H9 (cell line): ENCODE results near the gene FAM13B. TPM values are rescaled to one million over a fixed set of nuclear protein-coding genes. Genes with fewer than 3 reads are reported as not detected.

ENCODE experiments used
- DNase-seq: peaks from one replicate; pipeline ENCODE4 v3.0.0-alpha.2; 2017
- H2AFZ ChIP-seq: one replicate; pipeline ENCODE4 v1.6.1; 2013; ENCODE audit warnings: mild to moderate bottlenecking, low read length, control low read depth, moderate library complexity
- H2AK5ac ChIP-seq: 2 replicates; pipeline ENCODE4 v1.6.1; 2013; ENCODE audit warnings: low read length, control low read depth, mixed read lengths; ENCODE audit not compliant: insufficient read length
- H2BK120ac ChIP-seq: one replicate; pipeline ENCODE4 v1.6.1; 2013; ENCODE audit warnings: low read depth, mild to moderate bottlenecking, low read length, control low read depth, inconsistent platforms; ENCODE audit not compliant: poor library complexity, severe bottlenecking
- H2BK12ac ChIP-seq: 2 replicates; pipeline ENCODE4 v1.6.1; 2013; ENCODE audit warnings: low read length, control low read depth, mixed read lengths, low read depth; ENCODE audit not compliant: insufficient read length
- H2BK15ac ChIP-seq: 2 replicates; pipeline ENCODE4 v1.6.1; 2013; ENCODE audit warnings: low read depth, low read length, control low read depth
- H2BK20ac ChIP-seq: one replicate; pipeline ENCODE4 v1.6.1; 2013; ENCODE audit warnings: low read depth, mild to moderate bottlenecking, low read length, control low read depth, inconsistent platforms; ENCODE audit not compliant: poor library complexity, severe bottlenecking
- H2BK5ac ChIP-seq: 2 replicates; pipeline ENCODE4 v1.6.1; 2013; ENCODE audit warnings: low read length, control low read depth, mixed read lengths; ENCODE audit not compliant: insufficient read length
- H3K14ac ChIP-seq: 2 replicates; pipeline ENCODE4 v1.6.1; 2013; ENCODE audit warnings: low read length, control low read depth; ENCODE audit not compliant: insufficient read depth
- H3K18ac ChIP-seq: 2 replicates; pipeline ENCODE4 v1.6.1; 2013; ENCODE audit warnings: low read depth, mild to moderate bottlenecking, mixed read lengths, low read length, control low read depth; ENCODE audit not compliant: insufficient read length
- H3K23ac ChIP-seq: 2 replicates; pipeline ENCODE4 v1.6.1; 2013; ENCODE audit warnings: low read length, control low read depth, mixed read lengths, low read depth; ENCODE audit not compliant: insufficient read length
- H3K23me2 ChIP-seq: 2 replicates; pipeline ENCODE4 v1.6.1; 2013; ENCODE audit warnings: low read depth, mild to moderate bottlenecking, mixed read lengths, low read length, control low read depth; ENCODE audit not compliant: insufficient read length, poor library complexity, severe bottlenecking
- H3K27ac ChIP-seq: 2 replicates; pipeline ENCODE4 v1.5.1; 2013; ENCODE audit warnings: low read length, control low read depth, mixed read lengths, low read depth; ENCODE audit not compliant: insufficient read length
- H3K27me3 ChIP-seq: 2 replicates; pipeline ENCODE4 v1.6.1; 2013; ENCODE audit warnings: low read length, control low read depth, inconsistent platforms; ENCODE audit not compliant: insufficient read depth
- H3K4ac ChIP-seq: 2 replicates; pipeline ENCODE4 v1.6.1; 2013; ENCODE audit warnings: low read depth, mild to moderate bottlenecking, control low read depth, inconsistent platforms, low read length, moderate library complexity
- H3K4me1 ChIP-seq: 2 replicates; pipeline ENCODE4 v1.6.1; 2013; ENCODE audit warnings: low read length, control low read depth, inconsistent platforms; ENCODE audit not compliant: insufficient read depth
- H3K4me2 ChIP-seq: 2 replicates; pipeline ENCODE4 v1.6.1; 2013; ENCODE audit warnings: low read length, control low read depth, mixed read lengths; ENCODE audit not compliant: insufficient read length, insufficient read depth
- H3K56ac ChIP-seq: 2 replicates; pipeline ENCODE4 v1.6.1; 2013; ENCODE audit warnings: low read depth, mild to moderate bottlenecking, mixed read lengths, low read length, control low read depth; ENCODE audit not compliant: insufficient read length
- H3K79me1 ChIP-seq: 2 replicates; pipeline ENCODE4 v1.6.1; 2013; ENCODE audit warnings: low read depth, mild to moderate bottlenecking, moderate library complexity, low read length, control low read depth, inconsistent platforms; ENCODE audit not compliant: insufficient read depth, poor library complexity, severe bottlenecking
- H3K79me2 ChIP-seq: 2 replicates; pipeline ENCODE4 v1.6.1; 2013; ENCODE audit warnings: low read length, control low read depth, inconsistent platforms; ENCODE audit not compliant: insufficient read depth
- H3K9ac ChIP-seq: 2 replicates; pipeline ENCODE4 v1.6.1; 2013; ENCODE audit warnings: low read length, control low read depth, mixed read lengths; ENCODE audit not compliant: insufficient read length; ENCODE audit errors: extremely low read depth
- H3K9me3 ChIP-seq: one replicate; pipeline ENCODE4 v1.6.1; 2013; ENCODE audit warnings: low read depth, low read length, inconsistent platforms; ENCODE audit not compliant: control insufficient read depth
- H3T11ph ChIP-seq: one replicate; pipeline ENCODE4 v1.6.1; 2013; ENCODE audit warnings: mild to moderate bottlenecking, low read length, control low read depth, inconsistent platforms
- H4K20me1 ChIP-seq: one replicate; pipeline ENCODE4 v1.6.1; 2013; ENCODE audit not compliant: control insufficient read depth, insufficient read length, insufficient read depth
- H4K5ac ChIP-seq: 2 replicates; pipeline ENCODE4 v1.6.1; 2013; ENCODE audit warnings: low read depth, mild to moderate bottlenecking, mixed read lengths, low read length, control low read depth; ENCODE audit not compliant: insufficient read length
- H4K8ac ChIP-seq: replicated peaks from 2 replicates; pipeline ENCODE4 v1.6.1; 2013; ENCODE audit warnings: low read length, control low read depth, mixed read lengths, low read depth; ENCODE audit not compliant: insufficient read length
- H4K91ac ChIP-seq: 2 replicates; pipeline ENCODE4 v1.6.1; 2013; ENCODE audit warnings: low read depth, mild to moderate bottlenecking, moderate library complexity, mixed read lengths, low read length, control low read depth; ENCODE audit not compliant: insufficient read length
- H3K27ac Mint-ChIP-seq, 3 experiments: 2 replicates in 2 of 3; 3 replicates in 1 of 3; pipeline ENCODE4 v1.8.0; 2020 to 2021; ENCODE audit warnings: mixed read lengths in 3 of 3, mild to moderate bottlenecking in 1 of 3, moderate library complexity in 1 of 3
- H3K27me3 Mint-ChIP-seq: 2 replicates; pipeline ENCODE4 v1.8.0; 2021; ENCODE audit warnings: low read depth, mild to moderate bottlenecking, moderate library complexity, mixed read lengths
- H3K36me3 Mint-ChIP-seq, 3 experiments: 2 replicates in 2 of 3; 3 replicates in 1 of 3; pipeline ENCODE4 v1.8.0; 2020 to 2021; ENCODE audit warnings: low read depth in 3 of 3, mixed read lengths in 3 of 3; ENCODE audit not compliant: insufficient read depth in 1 of 3
- H3K4me1 Mint-ChIP-seq, 2 experiments: 2 replicates each; pipeline ENCODE4 v1.8.0; 2020; ENCODE audit warnings: mixed read lengths in 2 of 2
- H3K4me3 Mint-ChIP-seq, 2 experiments: 2 replicates in 1 of 2; 3 replicates in 1 of 2; pipeline ENCODE4 v1.8.0; 2020 to 2021; ENCODE audit warnings: mild to moderate bottlenecking in 2 of 2, mixed read lengths in 2 of 2, moderate library complexity in 1 of 2
- H3K9me3 Mint-ChIP-seq, 2 experiments: 2 replicates in 1 of 2; 3 replicates in 1 of 2; pipeline ENCODE4 v1.8.0; 2020; ENCODE audit warnings: mild to moderate bottlenecking in 2 of 2, mixed read lengths in 2 of 2, moderate library complexity in 1 of 2
- WGBS: extraction: QIAGEN DNeasy Blood & Tissue Kit; methylation state at CpG from one replicate; pipeline ENCODE4 v1.1.7; 2013; ENCODE audit warnings: missing lambda C conversion rate, low lambda C conversion rate, mixed read lengths; ENCODE audit not compliant: insufficient read length; ENCODE audit errors: extremely low coverage; 5-methylcytosine and 5-hydroxymethylcytosine counted together
- total RNA-seq: library from RNA; stranded (reverse); gene quantifications from 2 replicates; pipeline ENCODE4 v1.2.1, GENCODE V29; 2021
- TF ChIP-seq, protein P1 (sequence below): fragments of 200-600 bp; sonication (generic); conservative IDR thresholded peaks from 3 replicates; pipeline ENCODE4 v1.8.0; 2021; ENCODE audit warnings: antibody characterized with exemption, mild to moderate bottlenecking

Gene FAM13B
- total RNA-seq, 1 experiment from 2014 or later: 23.0 TPM

- peaks cover 10% of the 10 kb centered on the region for H3K23me2 ChIP-seq
- no peak overlapping the region for H3T11ph ChIP-seq
- Mint-ChIP-seq H3K4me1 (peaks cover 30 to 35% of the 10 kb centered on the region in 2 experiments), H3K9me3 (no peaks in the 10 kb centered on the region; a peak in 1 of 5 replicates), H3K27ac (peak overlapping the region; percentile 99), H3K4me3 (peak overlapping the region; percentile 96 to 99), H3K36me3 (peaks cover 0 to 9% (median 3%) of the 10 kb centered on the region in 3 experiments; a peak in 3 of 7 replicates), H3K27me3 (peaks cover 2% of the 10 kb centered on the region; the same call in 1 of the 2 replicates)
- peak overlapping the region; percentile 83 for H3K4me2 ChIP-seq
- peak overlapping the region; percentile 94 for H3K14ac ChIP-seq
- no peaks in the 10 kb centered on the region for H4K20me1 ChIP-seq
- peak overlapping the region; percentile 92 for H3K18ac ChIP-seq
- peak overlapping the region; percentile 46 for H3K27ac ChIP-seq
- H2BK20ac ChIP-seq: no peak overlapping the region
- H3K4ac ChIP-seq: no peak overlapping the region; the same call in 1 of the 2 replicates
- H2BK5ac ChIP-seq: no peak overlapping the region
- no peak overlapping the region for H3K23ac ChIP-seq
- H3K27me3 ChIP-seq: no peaks in the 10 kb centered on the region
- H2BK120ac ChIP-seq: no peak overlapping the region
- no peak for DNase-seq
- H3K79me1 ChIP-seq: no peaks in the 10 kb centered on the region
- H2BK15ac ChIP-seq: no peak overlapping the region
- H3K9me3 ChIP-seq: no peaks in the 10 kb centered on the region
- WGBS: no CpG with 5 or more reads among the region's 15 CpGs
- no peak overlapping the region for H4K91ac ChIP-seq
- H2AK5ac ChIP-seq: no peak overlapping the region
- H3K9ac ChIP-seq: peak overlapping the region; percentile 59
- H4K8ac ChIP-seq: no peak overlapping the region
- H4K5ac ChIP-seq: no peak overlapping the region
- TF ChIP-seq, protein P1, sequence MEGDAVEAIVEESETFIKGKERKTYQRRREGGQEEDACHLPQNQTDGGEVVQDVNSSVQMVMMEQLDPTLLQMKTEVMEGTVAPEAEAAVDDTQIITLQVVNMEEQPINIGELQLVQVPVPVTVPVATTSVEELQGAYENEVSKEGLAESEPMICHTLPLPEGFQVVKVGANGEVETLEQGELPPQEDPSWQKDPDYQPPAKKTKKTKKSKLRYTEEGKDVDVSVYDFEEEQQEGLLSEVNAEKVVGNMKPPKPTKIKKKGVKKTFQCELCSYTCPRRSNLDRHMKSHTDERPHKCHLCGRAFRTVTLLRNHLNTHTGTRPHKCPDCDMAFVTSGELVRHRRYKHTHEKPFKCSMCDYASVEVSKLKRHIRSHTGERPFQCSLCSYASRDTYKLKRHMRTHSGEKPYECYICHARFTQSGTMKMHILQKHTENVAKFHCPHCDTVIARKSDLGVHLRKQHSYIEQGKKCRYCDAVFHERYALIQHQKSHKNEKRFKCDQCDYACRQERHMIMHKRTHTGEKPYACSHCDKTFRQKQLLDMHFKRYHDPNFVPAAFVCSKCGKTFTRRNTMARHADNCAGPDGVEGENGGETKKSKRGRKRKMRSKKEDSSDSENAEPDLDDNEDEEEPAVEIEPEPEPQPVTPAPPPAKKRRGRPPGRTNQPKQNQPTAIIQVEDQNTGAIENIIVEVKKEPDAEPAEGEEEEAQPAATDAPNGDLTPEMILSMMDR: no peak
- no peak overlapping the region for H2BK12ac ChIP-seq
- H3K79me2 ChIP-seq: peaks cover 24% of the 10 kb centered on the region; the same call in 1 of the 2 replicates
- H3K56ac ChIP-seq: no peak overlapping the region
- H3K4me1 ChIP-seq: no peaks in the 10 kb centered on the region; the same call in 1 of the 2 replicates
- H2AFZ ChIP-seq: no peak overlapping the region
Observed at GRCh38 chr5:138033386-138033808, 518 bp upstream of the FAM13B start.
